Measurements from ENCODE around the gene FILIP1L. TPM values are rescaled to one million over a fixed set of nuclear protein-coding genes. Genes with fewer than 3 reads are reported as not detected.

The FILIP1L gene
- total RNA-seq, 1 experiment from 2014 or later = 0.07 TPM

DNA sequence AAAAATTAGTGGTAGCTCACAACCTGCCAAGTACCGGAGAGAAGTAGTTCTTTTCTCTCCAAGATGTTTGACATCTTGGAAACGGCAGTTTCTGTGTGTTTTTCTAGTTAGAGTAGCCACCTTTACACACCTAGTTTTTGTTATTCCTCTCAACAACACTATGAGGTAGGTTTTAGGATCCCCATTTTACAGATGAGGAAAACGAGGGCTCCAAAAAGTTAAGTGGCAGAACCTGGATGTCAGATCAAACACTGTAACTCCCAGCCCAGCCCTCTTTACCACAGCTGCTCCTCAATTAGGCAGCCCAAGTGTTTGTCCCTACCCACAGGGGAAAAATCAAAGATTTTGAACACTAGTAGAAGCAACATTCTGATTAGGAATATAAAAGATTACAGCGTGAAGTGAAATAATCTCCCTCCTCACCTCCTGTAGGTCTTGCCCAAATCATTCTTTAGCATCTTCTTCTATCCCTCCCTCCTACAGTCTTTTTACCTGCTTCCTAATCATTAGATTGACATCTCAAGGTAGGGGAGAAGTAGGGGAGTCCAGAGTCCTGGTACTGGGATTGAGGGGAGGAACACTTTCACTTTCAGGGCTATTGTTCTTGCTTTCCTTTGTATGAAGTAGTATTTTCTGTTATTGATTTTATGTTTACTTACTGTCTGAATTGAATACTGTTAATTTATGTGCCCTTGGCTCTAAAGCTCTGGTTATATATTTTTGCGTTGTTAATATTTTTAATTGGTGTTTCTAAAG is 154.0 kb downstream of the FILIP1L start:
- TF ChIP-seq, protein P1, sequence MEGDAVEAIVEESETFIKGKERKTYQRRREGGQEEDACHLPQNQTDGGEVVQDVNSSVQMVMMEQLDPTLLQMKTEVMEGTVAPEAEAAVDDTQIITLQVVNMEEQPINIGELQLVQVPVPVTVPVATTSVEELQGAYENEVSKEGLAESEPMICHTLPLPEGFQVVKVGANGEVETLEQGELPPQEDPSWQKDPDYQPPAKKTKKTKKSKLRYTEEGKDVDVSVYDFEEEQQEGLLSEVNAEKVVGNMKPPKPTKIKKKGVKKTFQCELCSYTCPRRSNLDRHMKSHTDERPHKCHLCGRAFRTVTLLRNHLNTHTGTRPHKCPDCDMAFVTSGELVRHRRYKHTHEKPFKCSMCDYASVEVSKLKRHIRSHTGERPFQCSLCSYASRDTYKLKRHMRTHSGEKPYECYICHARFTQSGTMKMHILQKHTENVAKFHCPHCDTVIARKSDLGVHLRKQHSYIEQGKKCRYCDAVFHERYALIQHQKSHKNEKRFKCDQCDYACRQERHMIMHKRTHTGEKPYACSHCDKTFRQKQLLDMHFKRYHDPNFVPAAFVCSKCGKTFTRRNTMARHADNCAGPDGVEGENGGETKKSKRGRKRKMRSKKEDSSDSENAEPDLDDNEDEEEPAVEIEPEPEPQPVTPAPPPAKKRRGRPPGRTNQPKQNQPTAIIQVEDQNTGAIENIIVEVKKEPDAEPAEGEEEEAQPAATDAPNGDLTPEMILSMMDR (conservative IDR thresholded peaks at IDR 0.05) = no peak
- H3K27ac Mint-ChIP-seq = no peak overlapping the region; a peak in 1 of 7 replicates
- H3K9me3 Mint-ChIP-seq = no peaks in the 10 kb centered on the region

More for the DNA sequence above, 154.0 kb downstream of the FILIP1L start:
- Mint-ChIP-seq H3K4me1 (peaks cover 0 to 4% of the 10 kb centered on the region in 2 experiments; a peak in 1 of 4 replicates), H3K27me3 (ENCODE audit: low read depth) (no peaks in the 10 kb centered on the region), H3K36me3 (ENCODE audit: insufficient read depth in 1 of 3, low read depth in 3 of 3) (no peaks in the 10 kb centered on the region), H3K4me3 (no peak overlapping the region)
- no peak overlapping the region for H2BK120ac ChIP-seq (ENCODE audit: low read depth, low read length, poor library complexity, severe bottlenecking)
- no peak overlapping the region for H2BK5ac ChIP-seq (ENCODE audit: insufficient read length, low read length)
- no peaks in the 10 kb centered on the region; the same call in 1 of the 2 replicates for H3K4me1 ChIP-seq (ENCODE audit: insufficient read depth, low read length)
- no peak overlapping the region for H3K56ac ChIP-seq (ENCODE audit: insufficient read length, low read depth, low read length)
- no peak overlapping the region for H2BK15ac ChIP-seq (ENCODE audit: low read depth, low read length)
- no peak overlapping the region for H4K8ac ChIP-seq (replicated peaks; ENCODE audit: insufficient read length, low read depth, low read length)
- H3T11ph ChIP-seq (ENCODE audit: low read length) = no peak overlapping the region
- no peaks in the 10 kb centered on the region for H4K20me1 ChIP-seq (ENCODE audit: control insufficient read depth, insufficient read depth, insufficient read length)
- no peak overlapping the region for H3K4ac ChIP-seq (ENCODE audit: low read depth, low read length)
- no peak overlapping the region for H3K18ac ChIP-seq (ENCODE audit: insufficient read length, low read depth, low read length)
- H3K9me3 ChIP-seq (ENCODE audit: control insufficient read depth, low read depth, low read length) = no peaks in the 10 kb centered on the region
- no peak overlapping the region for H2BK20ac ChIP-seq (ENCODE audit: low read depth, low read length, poor library complexity, severe bottlenecking)
- no peaks in the 10 kb centered on the region for H3K79me1 ChIP-seq (ENCODE audit: insufficient read depth, low read depth, low read length, poor library complexity, severe bottlenecking)
- H3K27ac ChIP-seq (ENCODE audit: insufficient read length, low read depth, low read length) = no peak overlapping the region
- no peak overlapping the region for H3K14ac ChIP-seq (ENCODE audit: insufficient read depth, low read length)
- H3K79me2 ChIP-seq (ENCODE audit: insufficient read depth, low read length) = no peaks in the 10 kb centered on the region
- no peak overlapping the region for H4K5ac ChIP-seq (ENCODE audit: insufficient read length, low read depth, low read length)
- no peak overlapping the region for H3K9ac ChIP-seq (ENCODE audit: extremely low read depth, insufficient read length, low read length)
- no peak overlapping the region for H2BK12ac ChIP-seq (ENCODE audit: insufficient read length, low read depth, low read length)
- DNase-seq = no peak
- H3K23ac ChIP-seq (ENCODE audit: insufficient read length, low read depth, low read length) = no peak overlapping the region
- no peak overlapping the region for H3K4me2 ChIP-seq (ENCODE audit: insufficient read depth, insufficient read length, low read length)
- H4K91ac ChIP-seq (ENCODE audit: insufficient read length, low read depth, low read length) = no peak overlapping the region
- no peaks in the 10 kb centered on the region for H3K27me3 ChIP-seq (ENCODE audit: insufficient read depth, low read length)
- H3K23me2 ChIP-seq (ENCODE audit: insufficient read length, low read depth, low read length, poor library complexity, severe bottlenecking) = no peaks in the 10 kb centered on the region
- no peak overlapping the region for H2AK5ac ChIP-seq (ENCODE audit: insufficient read length, low read length)
- WGBS (ENCODE audit: extremely low coverage, insufficient read length, low lambda C conversion rate) = no CpG with 5 or more reads among the region's 5 CpGs
- no peak overlapping the region for H2AFZ ChIP-seq (ENCODE audit: low read length)
